Cardiac fibroblast (primary cell): ENCODE data around the gene EIF4H.
"Not testable (repeated sequence)": the region's sequence is repeated elsewhere in the genome, so short reads cannot be mapped to it uniquely, and the experiment has no call there.

ENCODE experiments used
- DNase-seq, 2 donors: peaks; one replicate each; pipeline versions ENCODE4 v3.0.0 to v3.0.0-alpha.2; 2010; ENCODE audit warnings: low read depth in 2 of 2
- H3K4me3 ChIP-seq, 2 donors: replicated peaks in 1 of 2; 1 replicate in 1 of 2; 2 replicates in 1 of 2; pipeline ENCODE4 v1.5.1; 2011; ENCODE audit warnings: low read depth in 2 of 2, low read length in 2 of 2, mild to moderate bottlenecking in 2 of 2, moderate library complexity in 1 of 2
- TF ChIP-seq, protein P1 (sequence below): IDR thresholded peaks from one replicate; pipeline ENCODE4 v1.5.1; 2011; ENCODE audit warnings: low read depth, mild to moderate bottlenecking, low read length, inconsistent platforms

The EIF4H gene

GRCh38 chr7:74187915-74188675 is 13.9 kb downstream of the EIF4H start:
- H3K4me3 ChIP-seq, result no peak overlapping the region
- DNase-seq, result peak; percentile 38 to 52
- TF ChIP-seq, protein P1, sequence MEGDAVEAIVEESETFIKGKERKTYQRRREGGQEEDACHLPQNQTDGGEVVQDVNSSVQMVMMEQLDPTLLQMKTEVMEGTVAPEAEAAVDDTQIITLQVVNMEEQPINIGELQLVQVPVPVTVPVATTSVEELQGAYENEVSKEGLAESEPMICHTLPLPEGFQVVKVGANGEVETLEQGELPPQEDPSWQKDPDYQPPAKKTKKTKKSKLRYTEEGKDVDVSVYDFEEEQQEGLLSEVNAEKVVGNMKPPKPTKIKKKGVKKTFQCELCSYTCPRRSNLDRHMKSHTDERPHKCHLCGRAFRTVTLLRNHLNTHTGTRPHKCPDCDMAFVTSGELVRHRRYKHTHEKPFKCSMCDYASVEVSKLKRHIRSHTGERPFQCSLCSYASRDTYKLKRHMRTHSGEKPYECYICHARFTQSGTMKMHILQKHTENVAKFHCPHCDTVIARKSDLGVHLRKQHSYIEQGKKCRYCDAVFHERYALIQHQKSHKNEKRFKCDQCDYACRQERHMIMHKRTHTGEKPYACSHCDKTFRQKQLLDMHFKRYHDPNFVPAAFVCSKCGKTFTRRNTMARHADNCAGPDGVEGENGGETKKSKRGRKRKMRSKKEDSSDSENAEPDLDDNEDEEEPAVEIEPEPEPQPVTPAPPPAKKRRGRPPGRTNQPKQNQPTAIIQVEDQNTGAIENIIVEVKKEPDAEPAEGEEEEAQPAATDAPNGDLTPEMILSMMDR, result no peak

DNA sequence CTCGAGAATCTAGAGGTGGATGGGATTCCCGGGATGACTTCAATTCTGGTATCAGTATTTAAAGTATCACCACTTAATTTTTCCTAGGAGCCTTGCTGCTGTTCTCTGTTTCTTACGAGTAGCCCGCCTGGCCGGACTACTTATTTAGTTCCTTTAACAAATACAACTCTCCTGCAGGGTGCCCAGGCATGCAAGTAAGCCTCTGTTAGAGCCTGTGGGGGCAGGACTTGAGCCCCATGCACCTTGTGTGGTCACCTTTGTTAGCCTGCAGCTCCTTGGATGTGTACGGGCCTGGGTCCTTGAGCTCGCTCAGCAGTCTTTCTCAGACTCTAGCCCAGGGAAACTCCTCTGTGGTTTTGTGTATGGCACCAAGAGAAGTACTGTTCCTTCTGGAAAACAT is 16.1 kb downstream of the EIF4H start:
- no peak overlapping the region for H3K4me3 ChIP-seq
- TF ChIP-seq, protein P1, result no peak
- DNase-seq, result no peak

GRCh38 chr7:74191231-74191630 is 17.1 kb downstream of the EIF4H start:
- no peak overlapping the region for H3K4me3 ChIP-seq
- DNase-seq, result no peak
- TF ChIP-seq, protein P1, result no peak

DNA sequence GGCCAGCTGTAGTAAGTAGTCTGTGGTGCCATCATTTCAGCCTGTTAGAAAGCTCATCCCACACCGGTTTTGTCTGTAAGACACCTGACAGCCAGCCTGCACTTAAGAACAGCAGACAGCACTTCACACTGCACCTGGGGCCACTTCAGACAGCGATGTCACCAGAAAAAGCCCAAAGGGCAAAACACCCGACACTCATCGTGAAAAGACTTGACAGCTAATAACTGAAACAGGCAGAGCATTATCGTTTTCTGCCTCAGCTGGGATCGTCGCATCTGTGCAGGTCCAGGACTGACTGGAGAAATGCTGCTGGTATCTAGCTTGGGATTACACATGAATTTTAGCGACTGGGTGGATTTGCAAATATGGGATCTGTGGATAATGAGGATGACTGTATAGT is 18.9 kb downstream of the EIF4H start:
- DNase-seq, result no peak
- no peak overlapping the region for H3K4me3 ChIP-seq
- TF ChIP-seq, protein P1, result no peak

GRCh38 chr7:74193913-74194312 is 19.8 kb downstream of the EIF4H start:
- no peak for DNase-seq
- H3K4me3 ChIP-seq, result no peak overlapping the region
- TF ChIP-seq, protein P1, result no peak

GRCh38 chr7:74194686-74195085 is 20.5 kb downstream of the EIF4H start:
- TF ChIP-seq, protein P1, result no peak
- no peak for DNase-seq
- H3K4me3 ChIP-seq, result no peak overlapping the region

- H3K4me3 ChIP-seq, result not testable (repeated sequence)
- peak in 1 of 2 donors; percentile 52 for DNase-seq
Measured at GRCh38 chr7:74195139-74195860, 21.1 kb downstream of the EIF4H start.

DNA sequence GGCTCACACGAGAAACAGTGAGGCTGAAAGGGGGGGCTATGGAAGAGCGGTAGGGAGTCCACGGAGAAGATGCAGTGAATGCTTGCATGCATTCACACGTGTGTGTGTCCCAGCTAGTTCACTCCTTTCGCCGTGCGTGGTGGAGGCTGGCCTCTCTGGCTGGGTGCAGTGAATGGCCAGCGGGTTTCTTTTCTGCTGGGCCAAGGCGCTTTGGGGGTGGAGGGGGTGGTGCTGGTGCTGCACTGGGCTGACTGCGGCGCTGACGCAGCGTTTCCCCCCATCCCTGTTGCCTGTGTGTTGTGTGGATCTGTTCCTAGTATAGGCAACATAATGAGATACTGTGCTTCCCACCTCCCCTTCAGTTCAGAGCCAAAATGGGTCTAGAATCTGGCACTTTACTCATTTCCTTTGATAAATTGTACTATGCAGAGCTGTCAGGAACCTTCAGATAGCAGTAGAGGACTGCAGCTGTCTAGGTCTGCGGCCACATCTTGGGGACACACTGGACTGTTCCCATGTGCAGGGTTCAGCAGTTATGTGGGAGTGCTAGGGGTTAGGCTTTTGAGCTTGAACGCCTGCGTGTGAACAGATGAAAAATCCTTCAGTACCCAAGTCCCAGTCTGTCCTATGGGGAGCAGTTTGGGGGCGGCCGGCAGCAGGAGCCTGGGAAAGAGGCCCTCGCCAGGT is 22.0 kb downstream of the EIF4H start:
- not testable (repeated sequence) for H3K4me3 ChIP-seq, DNase-seq
